NB4 (cell line): ENCODE data around the gene MARK2.

Experiments used
- CTCF ChIP-seq: IDR thresholded peaks from one replicate; pipeline ENCODE4 v1.5.1; 2012; ENCODE audit warnings: low read depth, low read length
- MAX ChIP-seq: IDR thresholded peaks from 2 replicates; pipeline ENCODE4 v1.6.1; 2011; ENCODE audit warnings: low read depth, low read length
- MYC ChIP-seq: IDR thresholded peaks from 2 replicates; pipeline ENCODE4 v1.6.1; 2011; ENCODE audit warnings: low read depth, low read length
- POLR2A ChIP-seq: IDR thresholded peaks from 2 replicates; pipeline ENCODE4 v1.6.1; 2011; ENCODE audit warnings: mild to moderate bottlenecking; ENCODE audit not compliant: insufficient read length; ENCODE audit errors: extremely low read depth

- TF ChIP-seq MYC (no peak), CTCF (no peak), POLR2A (no peak), MAX (no peak)
These were observed 22.7 kb upstream of the MARK2 start for GRCh38 chr11:63816166-63816565.
